ENCODE data around the gene TRAPPC6A. TPM values are rescaled to one million over a fixed set of nuclear protein-coding genes. Genes with fewer than 3 reads are reported as not detected.

Gene TRAPPC6A
- total and polyA plus RNA-seq, 3 donors from 2014 or later, result 37.0 to 42.8 (median 38.7) TPM

GRCh38 chr19:45184115-45184514 lies 6.1 kb upstream of the TRAPPC6A start:
- TF ChIP-seq CTCF (IDR thresholded peaks at IDR 0.05) (no peak), POLR2A (IDR thresholded peaks at IDR 0.05) (no peak)
- Histone ChIP-seq H3K36me3 (ENCODE audit: low read depth, missing control alignments) (no peaks in the 10 kb centered on the region), H3K4me1 (peaks cover 21% of the 10 kb centered on the region), H3K9me3 (no peaks in the 10 kb centered on the region), H3K4me3 (no peak overlapping the region), H3K27me3 (no peaks in the 10 kb centered on the region), H3K27ac (no peak overlapping the region)
- intact Hi-C loops (cut with DNase I; ENCODE audit: low total_unique reads), result no loop called here
- DNase-seq, result no peak
- 91 to 98% methylated on average over 5 of the region's 5 CpGs for WGBS, 2 donors

DNA sequence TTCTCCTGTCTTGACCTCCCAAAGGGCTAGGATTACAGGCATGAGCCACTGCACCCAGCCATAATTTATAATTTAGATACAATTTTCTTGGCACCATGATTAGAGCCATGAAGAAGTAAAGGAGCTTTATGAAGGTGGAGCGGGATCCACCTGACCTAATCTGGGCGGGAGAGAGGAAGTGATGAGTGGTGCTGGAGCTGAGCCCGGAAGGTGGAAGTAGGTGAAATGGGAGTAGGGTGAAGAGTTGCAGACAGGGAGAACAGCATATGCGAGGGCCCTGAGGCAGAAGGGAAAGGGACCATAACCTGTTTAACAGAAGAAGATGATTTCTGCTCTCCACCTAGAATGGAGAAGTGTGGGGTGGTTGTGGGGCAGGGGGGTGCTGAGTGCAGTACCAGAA lies 4.7 kb upstream of the TRAPPC6A start:
- no peak overlapping the region for H3K4me3 ChIP-seq
- H3K36me3 ChIP-seq (ENCODE audit: low read depth, missing control alignments), result no peaks in the 10 kb centered on the region
- WGBS, 2 donors, result 84 to 92% methylated on average over 4 of the region's 4 CpGs
- H3K9me3 ChIP-seq, result no peaks in the 10 kb centered on the region
- TF ChIP-seq POLR2A (IDR thresholded peaks at IDR 0.05) (no peak), CTCF (IDR thresholded peaks at IDR 0.05) (no peak)
- peaks cover 21% of the 10 kb centered on the region for H3K4me1 ChIP-seq
- DNase-seq, result no peak
- no peak overlapping the region for H3K27ac ChIP-seq
- no peaks in the 10 kb centered on the region for H3K27me3 ChIP-seq
- intact Hi-C loops (cut with DNase I; ENCODE audit: low total_unique reads), result no loop called here

DNA sequence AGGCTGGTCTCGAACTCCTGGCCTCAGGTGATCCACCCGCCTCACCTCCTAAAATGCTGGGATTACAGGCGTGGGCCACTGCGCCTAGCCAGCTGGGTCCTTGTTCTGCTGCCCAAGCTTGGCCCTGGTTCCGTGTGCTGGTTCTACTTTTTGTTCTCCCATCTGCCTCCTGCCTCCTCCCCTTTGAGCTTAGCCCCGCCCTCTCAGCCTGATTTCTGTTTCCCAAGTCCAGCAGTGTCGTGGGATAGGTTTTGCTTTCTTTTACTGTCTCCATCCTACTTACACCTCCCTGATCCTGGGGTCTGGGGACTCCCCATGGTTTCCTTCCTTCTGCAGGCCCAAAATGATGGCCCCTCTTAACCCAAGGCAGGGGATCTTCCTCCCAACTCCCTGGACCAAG lies 2.9 kb upstream of the TRAPPC6A start:
- Histone ChIP-seq H3K9me3 (no peaks in the 10 kb centered on the region), H3K27ac (peak overlapping the region in 1 of 2 donors; percentile 91), H3K4me3 (no peak overlapping the region), H3K27me3 (no peaks in the 10 kb centered on the region), H3K4me1 (peaks cover 22% of the 10 kb centered on the region), H3K36me3 (ENCODE audit: low read depth, missing control alignments) (no peaks in the 10 kb centered on the region)
- WGBS, 2 donors, result 57 to 83% methylated on average over 7 of the region's 7 CpGs
- TF ChIP-seq POLR2A (IDR thresholded peaks at IDR 0.05) (no peak), CTCF (IDR thresholded peaks at IDR 0.05) (no peak)
- intact Hi-C loops (cut with DNase I; ENCODE audit: low total_unique reads), result no loop called here
- no peak for DNase-seq

GRCh38 chr19:45179892-45180370 lies 1.9 kb upstream of the TRAPPC6A start:
- intact Hi-C loops (cut with DNase I; ENCODE audit: low total_unique reads), result no loop called here
- no peaks in the 10 kb centered on the region for H3K9me3 ChIP-seq
- peak overlapping the region; percentile 90 to 91 for H3K27ac ChIP-seq
- no peaks in the 10 kb centered on the region for H3K36me3 ChIP-seq (ENCODE audit: low read depth, missing control alignments)
- WGBS, 2 donors, result 24% methylated on average over 7 to 9 of the region's 9 CpGs
- no peaks in the 10 kb centered on the region for H3K27me3 ChIP-seq
- peak; percentile 45 for DNase-seq
- H3K4me1 ChIP-seq, result peaks cover 22% of the 10 kb centered on the region
- H3K4me3 ChIP-seq, result peak overlapping the region; percentile 67 to 83
- TF ChIP-seq POLR2A (IDR thresholded peaks at IDR 0.05) (no peak), CTCF (IDR thresholded peaks at IDR 0.05) (no peak)
